GM18867 (cell line): ENCODE data around the gene NRGN.

Experiments used
- ATAC-seq: cut with Tn5 transposase; IDR thresholded peaks from one replicate; pipeline ENCODE4 v1.9.1; 2021; ENCODE audit warnings: mild to moderate bottlenecking, moderate library complexity; ENCODE audit not compliant: unreplicated experiment

Gene NRGN

DNA sequence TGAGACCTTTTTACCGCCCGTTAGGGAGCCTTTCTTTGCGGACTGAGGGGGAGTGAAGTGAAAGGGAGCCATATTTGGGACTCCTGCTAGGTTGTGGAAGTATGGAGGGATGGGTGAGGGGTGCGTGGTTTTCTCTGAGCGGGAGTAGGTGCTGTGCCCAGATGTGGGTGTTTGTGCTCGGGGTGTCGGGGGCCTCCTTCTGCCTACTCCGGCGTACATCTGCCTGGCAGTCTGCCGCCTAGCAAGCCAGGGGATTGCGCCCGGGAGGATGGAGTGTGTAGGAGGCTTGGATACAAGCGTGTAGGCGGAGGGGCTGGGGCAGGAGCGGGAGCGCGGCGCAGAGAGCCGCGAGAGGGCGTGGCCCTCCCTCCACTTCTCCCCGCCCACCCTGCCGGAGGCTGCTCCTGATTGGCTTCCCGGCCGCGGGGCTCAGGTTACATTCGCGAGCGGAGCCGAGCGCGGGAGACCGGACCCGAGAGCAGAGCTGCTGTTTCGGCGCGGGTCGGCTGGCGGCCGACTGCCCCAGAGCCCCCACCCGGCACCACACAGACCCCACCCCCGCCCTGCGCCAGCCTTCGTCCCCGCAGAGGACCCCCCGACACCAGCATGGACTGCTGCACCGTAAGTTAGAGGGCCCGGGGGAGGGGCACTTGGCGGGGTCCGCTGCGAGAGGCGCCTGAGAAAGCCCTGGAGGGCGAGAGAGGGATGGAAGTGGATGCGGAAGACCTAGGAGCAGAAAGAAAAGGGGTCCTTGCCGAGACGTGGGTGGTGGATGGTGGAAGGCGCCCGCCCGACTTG is at the start of gene NRGN:
Gene NRGN (plus strand): TSS at position 464 of the 798 bp plus-strand sequence. CDS start 143 bp downstream, at position 607.
- ATAC-seq, result peak; percentile 99

DNA sequence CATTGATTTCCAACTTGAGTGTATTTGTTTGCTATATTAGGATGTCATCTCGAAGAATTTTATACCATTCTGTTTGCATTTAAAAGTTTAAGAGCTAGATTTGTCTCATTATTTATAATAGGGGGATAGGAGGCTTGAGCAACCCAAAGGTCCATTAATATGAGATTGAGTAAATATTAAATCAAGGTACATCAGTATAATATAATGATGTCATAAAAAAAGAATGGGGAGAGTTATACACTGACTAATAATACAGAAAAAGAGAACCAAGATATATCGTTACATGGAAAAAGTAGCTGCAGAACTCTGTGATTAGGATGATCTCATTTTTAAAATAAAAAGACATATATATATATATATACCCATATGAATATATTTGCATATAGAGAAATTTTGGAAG is 46.6 kb upstream of the NRGN start:
- no peak for ATAC-seq

DNA sequence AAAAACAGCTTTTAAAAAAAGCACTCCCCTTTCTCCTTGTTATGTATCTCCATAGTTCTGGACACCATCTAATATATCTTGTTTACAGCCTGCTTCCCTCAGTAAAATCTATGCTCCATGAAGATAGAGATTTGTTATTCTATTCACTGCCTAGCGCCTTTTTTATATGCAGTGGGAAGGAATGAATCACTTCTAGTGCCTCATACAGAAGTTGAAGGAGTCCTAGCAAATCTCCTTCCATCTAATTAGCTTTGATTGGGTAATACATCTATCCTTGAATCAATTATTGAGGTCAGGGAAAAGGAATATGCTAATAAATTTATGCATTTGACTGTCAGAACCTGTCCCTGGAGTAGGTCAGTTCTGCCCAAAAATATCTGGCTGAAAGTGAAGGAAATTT is 40.2 kb upstream of the NRGN start:
- ATAC-seq, result no peak

DNA sequence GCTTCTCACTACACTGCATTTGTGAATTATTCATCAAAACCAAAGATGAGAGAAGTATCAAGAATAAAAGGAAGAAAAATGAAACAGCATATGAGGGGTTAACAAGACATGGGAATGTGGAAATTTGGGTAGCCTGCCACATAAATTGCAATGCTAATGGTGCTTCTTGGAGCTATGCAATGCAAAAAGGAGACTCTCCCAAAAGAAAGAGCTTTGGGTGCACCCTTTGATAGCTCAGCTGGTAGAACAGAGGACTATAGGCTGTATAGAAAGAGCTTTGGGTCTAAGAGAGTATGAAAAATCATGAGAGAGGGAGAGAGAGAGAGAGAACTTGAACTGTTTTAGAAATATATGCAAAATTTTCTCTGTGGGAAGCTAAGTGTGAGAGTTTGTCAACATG is 39.7 kb upstream of the NRGN start:
- no peak for ATAC-seq

DNA sequence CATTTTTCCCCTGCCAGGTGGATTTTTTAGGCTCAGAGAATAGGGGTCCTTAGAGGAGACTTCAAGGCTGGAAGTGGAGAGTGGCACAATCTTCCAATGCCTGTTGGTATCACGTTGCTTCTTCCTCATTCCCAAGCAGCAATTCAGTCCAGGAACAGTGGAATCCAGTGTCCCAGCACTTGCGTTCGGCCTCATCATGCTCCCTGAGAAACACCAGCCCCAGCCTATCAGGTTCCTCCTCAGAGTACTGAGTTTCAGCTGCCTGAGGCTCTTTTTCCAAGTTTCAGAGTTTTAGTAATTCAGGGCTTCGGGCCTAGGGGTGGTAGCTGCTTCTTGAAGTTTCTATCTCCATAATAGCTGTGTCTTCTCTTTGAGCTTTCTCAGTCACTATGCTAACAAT is 31.9 kb upstream of the NRGN start:
- no peak for ATAC-seq

DNA sequence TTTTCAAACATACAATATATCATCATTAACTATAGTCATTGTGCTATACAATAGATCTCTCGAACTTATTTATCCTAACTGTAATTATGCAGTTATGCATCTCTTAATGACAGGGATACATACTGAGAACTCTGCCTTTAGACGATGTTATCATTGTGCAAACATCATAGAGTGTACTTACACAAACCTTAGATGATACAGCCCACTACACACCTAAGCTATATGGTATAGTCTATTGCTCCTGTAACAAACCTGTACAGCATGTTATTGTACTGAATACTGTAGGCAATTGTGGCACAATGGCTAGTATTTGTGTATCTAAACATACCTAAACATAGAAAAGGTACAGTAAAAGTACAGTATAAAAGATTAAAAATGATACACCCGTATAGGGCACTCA is 27.4 kb upstream of the NRGN start:
- ATAC-seq, result no peak

DNA sequence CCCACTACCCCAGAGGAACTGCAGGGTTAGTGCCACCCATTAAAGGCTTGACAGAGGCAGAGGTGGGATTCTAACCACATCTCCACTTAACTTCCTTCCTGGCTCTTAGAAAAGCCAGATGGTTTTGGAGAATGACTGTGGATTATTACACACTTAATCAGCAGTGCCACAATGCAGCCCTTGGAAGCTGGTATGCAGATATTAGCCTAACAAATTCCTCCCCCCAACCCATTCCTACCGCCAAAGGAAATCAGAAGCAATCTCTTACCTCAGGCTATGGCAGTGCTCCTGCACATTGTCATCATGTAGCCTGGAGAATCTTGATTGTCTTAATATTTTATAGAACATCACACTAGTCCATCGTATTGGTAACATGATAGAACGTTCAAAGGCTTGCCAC is 23.2 kb upstream of the NRGN start:
- no peak for ATAC-seq

DNA sequence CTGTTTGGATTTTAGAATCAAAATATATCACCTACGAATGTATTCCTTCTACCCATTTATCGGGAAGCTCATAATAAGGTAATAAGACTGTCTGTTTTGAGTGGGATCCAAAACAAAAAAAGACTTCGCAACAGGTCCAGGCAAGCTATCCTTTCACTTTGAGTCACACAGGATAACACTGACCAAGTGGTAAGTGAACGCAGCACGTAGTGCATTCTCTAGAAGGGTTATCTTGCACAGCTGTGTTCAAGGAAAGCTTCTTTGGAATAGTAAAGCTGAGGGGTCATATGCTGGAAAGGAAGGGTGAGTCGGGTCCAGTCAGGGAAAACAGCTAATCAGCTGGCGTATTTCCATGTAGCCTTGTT is 22.3 kb upstream of the NRGN start:
- no peak for ATAC-seq

DNA sequence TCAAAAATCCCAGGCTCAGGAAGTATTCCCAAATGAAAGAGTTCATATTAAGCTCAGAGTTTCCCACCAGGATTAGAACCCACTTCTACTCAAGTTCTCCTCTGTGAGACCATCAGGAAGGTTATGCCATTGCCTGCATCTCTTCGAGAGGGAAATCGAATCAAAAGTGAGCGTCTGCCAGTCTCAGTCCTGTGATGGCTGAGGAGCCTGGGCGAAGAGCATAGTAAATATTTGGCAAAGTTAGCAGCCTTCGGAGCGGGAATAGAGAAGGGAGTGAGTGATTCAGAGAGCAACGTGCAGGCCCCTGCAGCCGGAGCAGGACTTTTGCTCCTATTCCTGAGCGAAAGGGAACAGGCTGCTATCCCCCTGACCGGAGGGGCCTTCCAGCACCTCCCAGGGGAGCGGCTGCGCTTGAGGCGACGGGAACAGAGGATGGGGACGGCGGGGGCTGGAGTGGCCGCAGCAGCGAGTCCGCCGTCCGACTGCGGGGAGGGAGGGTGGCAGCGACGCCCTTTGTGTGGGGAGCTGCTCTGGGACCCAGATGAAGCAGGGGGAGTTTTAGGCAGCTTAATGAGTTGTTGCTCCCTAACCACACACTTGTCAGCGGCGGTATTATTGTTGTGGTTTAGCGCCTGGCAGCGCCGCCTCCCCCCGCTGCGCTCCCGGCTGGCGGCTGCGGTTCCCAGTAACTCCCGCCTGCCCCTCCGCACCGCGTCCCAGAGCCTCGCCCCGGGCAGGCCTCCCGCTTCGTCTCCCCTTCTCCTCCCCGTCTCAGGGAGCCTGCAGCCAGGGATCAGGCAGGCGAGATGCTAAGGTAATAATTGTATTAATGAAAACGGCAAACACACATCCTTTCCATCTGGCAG is 21.7 kb upstream of the NRGN start:
- no peak for ATAC-seq

DNA sequence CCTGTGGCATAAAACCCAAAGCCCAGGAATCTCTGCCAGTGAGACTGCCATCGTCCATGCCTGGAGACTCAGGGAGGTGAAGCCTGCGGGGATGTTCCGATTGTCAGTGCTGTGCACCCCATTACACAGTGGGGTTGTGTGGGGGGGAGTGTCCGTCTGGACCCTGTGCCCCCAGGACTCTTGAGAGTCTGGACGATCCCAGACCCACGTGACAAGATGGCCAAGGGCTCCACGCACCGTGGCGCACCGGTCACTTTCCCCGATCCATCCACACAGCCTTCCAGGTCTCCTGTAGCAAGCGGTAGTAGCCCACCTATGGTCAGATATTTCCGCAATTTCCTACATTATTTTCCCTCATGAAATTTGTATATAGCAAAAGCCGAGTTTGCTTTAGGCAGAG is 20.9 kb upstream of the NRGN start:
- ATAC-seq, result no peak

DNA sequence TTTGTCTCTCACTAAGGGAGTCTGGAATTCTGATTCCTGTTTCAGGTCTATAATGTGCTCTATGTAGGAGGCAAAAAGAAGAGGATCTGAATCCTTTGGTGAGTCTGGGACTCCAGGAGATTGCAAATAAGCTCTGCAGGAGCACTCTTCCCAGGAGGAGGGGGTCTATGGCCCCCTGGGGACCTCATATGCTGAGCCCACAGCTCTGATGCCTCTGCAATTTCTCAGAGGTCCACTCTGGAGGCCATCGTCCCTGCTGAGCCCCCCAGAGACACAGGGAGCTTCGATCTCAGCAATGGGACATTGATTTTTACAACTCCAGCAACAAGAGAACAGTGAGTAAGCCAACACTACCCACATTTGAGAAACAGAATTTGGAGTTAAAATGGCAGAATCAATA is 20.2 kb upstream of the NRGN start:
- no peak for ATAC-seq

DNA sequence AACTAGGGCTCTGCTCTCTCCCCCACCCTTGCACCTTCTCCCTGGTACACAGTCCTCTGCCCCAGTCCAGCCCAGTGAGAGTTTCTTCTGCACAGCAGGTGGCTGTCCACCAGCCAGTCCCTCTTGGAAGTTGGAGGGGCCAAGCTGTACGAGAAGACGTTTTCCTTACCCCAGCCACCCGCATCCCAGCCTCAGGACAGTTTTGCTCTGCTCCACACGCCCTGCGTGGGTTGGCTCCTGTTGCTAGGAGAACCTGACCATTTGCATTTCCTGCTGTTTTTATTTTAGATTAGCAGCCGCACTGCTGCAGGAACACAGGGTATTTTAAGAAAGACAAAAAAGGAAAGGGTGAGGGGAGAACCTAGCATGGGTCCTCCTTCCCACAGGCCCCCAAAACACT is 17.6 kb upstream of the NRGN start:
- ATAC-seq, result no peak

DNA sequence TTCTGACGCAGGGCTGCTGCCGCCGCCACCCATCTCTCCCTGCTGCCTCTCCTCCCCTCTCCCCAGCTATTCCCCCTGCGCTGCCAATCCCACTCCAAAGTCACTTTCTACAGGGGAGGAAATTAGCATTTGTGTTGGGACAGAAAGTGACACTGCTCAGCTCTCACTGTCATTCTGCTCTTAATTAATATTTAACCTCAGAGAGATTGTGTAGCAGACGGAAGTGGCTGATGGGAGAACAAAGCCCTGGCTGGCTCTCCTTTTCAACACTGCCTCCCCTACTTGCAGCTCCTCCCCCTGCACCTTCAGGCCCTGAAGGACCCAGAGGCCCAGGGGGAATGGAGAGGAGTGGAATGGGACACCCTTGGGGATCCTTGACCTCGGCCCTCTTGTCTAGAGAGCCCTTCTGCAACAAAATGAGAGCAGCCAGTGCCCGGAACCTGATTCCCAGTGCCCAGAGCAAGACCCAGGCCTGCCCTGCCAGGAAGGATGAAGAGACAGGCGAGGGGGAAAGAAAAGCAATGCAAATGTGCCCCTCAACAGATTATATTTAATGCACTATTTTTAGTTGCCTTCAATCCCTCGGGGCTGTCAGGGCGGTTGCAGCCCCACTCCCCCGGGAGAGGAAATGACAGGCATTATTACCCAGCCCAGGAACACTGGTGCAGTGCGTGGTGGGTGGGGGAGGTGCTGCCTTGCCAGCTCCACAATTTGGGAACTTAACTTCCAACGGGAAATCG is 14.6 kb upstream of the NRGN start:
- ATAC-seq, result peak; percentile 96

DNA sequence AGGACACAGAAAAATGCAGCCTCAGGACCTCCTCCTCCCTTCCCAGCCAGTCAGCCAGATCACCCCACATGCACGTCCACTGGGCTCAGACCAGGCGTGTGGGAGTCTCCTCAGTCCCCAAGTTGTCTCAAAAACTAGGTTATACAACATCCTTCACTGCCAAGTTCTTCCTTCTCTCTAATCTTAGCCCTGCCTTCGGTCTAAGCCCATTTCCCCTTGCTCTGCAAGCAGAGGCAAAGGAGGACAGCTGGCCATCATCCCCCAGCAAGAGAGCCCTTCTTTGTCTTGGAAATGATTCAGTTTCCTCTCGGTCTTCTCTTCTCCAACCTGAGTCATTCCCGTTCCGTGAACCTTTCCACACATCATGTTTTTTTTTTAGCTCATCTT is 14.0 kb upstream of the NRGN start:
- no peak for ATAC-seq

DNA sequence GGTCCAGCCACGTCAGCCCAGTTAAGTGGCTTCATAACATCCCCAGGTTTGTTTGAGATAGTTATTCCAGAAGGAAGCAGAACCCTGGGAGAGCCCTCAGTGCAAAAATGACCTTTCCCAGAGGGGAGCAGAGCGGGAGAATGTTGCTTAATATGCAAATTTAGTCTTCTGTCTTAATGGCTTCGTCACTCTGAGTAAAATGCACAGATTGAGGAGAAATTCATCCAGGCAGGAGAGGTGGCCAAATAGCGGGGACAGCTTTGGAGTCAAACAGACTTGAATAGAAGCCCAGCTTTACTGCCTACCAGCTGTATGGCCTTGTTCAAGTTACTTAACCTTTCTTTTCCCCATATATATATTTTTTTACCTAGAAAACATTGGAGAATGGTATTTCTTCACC is 12.3 kb upstream of the NRGN start:
- no peak for ATAC-seq

DNA sequence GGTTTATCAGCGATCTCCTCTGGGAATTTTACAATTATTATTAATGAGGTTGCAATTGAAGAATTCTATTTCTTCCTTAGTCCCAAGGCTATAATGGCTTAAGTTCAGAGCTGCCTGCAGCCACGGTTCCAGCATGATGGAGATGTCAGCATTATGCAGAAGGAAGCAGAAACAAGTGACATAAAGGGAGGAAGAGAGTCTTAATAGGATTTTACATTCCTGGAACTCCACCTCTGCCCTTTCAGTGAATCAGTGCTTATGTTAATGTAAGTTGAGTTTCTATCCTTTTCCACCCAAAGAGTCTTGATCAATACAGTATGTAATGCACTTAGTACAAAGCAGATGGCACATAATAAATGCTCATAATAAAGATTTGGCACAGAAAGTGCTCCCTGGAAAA is 11.6 kb upstream of the NRGN start:
- no peak for ATAC-seq

DNA sequence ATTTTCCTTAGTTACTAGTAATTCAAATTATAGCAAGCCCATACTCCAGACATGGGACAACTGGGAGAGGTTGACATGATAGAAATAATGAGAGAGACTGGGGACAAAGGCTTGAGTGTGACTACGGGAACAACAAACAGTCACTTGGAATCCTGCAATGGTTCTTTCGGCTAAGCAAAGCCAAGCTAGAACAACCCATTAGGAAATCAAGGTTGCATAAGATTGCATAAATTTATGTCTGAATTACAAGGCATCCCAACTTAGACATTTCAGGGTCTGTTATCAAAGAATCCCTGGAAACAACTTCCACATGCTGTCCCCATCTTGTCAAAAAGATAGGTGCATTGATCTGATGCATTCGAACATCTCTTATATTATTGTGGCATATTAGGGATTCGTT is 10.2 kb upstream of the NRGN start:
- no peak for ATAC-seq

DNA sequence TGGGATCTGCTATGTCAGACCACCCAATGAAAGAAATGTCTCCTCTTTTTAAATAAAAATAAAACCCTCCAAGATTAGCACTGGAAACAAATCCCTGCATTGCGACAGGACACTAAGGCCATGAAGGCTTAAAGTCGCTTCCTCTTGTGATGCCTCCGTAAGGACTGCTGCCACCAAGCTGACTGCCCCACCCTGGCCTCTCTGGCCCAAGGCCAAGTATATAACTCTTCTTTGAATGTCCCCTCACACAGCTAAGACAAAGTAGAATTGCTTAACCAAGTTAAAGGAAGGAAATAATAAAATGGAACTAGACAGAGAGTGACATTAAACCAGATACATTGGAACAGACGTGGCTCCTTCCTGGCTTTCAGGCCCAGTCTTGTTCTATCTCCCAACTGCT is 7.5 kb upstream of the NRGN start:
- no peak for ATAC-seq

DNA sequence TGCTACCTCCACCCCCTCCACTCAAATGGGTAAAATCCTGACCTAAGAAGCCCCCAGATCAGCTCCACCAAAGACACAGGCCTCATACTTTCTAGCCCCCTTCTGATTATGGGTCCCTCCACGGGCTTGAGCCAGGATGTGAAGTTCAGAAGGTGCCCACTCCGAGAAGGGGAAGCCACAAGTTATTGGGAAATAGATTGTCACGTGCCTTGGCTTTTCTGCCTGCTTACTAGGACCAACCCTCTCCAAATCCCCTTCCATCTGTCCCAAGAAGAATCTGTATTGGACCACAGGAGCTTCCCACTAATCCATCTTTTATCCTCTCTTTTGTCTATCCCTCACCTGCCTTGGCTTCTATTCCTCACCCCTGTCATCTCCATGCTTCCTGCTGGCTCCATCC is 3.0 kb upstream of the NRGN start:
- no peak for ATAC-seq

DNA sequence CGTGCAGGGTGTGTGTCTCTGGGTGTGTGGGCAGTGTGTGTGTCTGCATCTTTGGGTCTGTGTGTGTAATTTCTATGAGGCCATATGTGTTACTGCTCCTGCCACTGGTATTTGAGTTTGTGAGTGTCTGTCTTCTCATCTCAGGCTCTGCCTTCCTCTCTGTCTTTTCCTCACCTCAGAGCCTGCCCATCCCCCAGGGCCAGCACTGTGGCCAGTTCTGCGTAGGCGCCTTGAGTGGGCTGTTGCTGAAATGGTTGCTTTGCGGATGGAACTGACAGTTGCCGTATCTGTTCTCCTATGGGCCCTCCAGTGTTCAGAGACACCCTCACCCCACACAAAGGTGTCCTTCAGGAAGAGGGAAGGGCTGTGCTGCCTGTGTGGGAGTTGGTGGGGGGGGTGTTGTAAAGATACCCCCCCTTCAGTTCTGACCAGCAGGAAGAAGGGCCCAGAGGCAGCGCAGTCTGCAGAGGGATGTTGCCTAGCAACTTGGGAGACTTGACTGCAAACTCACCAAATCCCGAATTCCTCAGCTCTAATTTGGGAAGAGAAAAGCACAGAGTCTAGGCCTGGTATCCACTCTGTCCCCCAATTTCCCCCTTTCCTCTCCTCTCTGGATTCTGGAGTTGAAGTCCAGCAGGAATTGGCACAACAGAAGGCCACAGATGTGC is 2.0 kb upstream of the NRGN start:
- ATAC-seq, result no peak
